Trophoblast cell (in vitro differentiated cells and primary cell): ENCODE measurements around the gene CHAF1B.
"Not testable (repeated sequence)": the region's sequence is repeated elsewhere in the genome, so short reads cannot be mapped to it uniquely, and the experiment has no call there.

Source experiments
- DNase-seq, 2 donors: peaks; one replicate each; pipeline ENCODE4 v3.0.0-alpha.2; 2016
- H2AFZ ChIP-seq: 2 replicates; pipeline ENCODE4 v1.6.1; 2013; ENCODE audit warnings: low read length, moderate library complexity, mild to moderate bottlenecking; ENCODE audit not compliant: insufficient read depth, poor library complexity
- H2AK5ac ChIP-seq: 2 replicates; pipeline ENCODE4 v1.6.1; 2013; ENCODE audit warnings: mild to moderate bottlenecking, low read length
- H2BK120ac ChIP-seq: 2 replicates; pipeline ENCODE4 v1.6.1; 2013; ENCODE audit warnings: low read length, mild to moderate bottlenecking, moderate library complexity; ENCODE audit not compliant: insufficient read depth, poor library complexity
- H2BK12ac ChIP-seq: 2 replicates; pipeline ENCODE4 v1.6.1; 2013; ENCODE audit warnings: mild to moderate bottlenecking, low read length, moderate library complexity
- H2BK5ac ChIP-seq: 2 replicates; pipeline ENCODE4 v1.6.1; 2013; ENCODE audit warnings: low read length, low read depth, moderate library complexity, mild to moderate bottlenecking; ENCODE audit not compliant: poor library complexity
- H3K14ac ChIP-seq: 2 replicates; pipeline ENCODE4 v1.6.1; 2013; ENCODE audit warnings: mild to moderate bottlenecking, low read length
- H3K18ac ChIP-seq: 2 replicates; pipeline ENCODE4 v1.6.1; 2013; ENCODE audit warnings: mild to moderate bottlenecking, low read length
- H3K23ac ChIP-seq: 2 replicates; pipeline ENCODE4 v1.6.1; 2013; ENCODE audit warnings: low read length
- H3K27ac ChIP-seq: 2 replicates; pipeline ENCODE4 v1.5.1; 2013; ENCODE audit warnings: low read depth, mild to moderate bottlenecking, inconsistent platforms, low read length, moderate library complexity
- H3K27me3 ChIP-seq: 2 replicates; pipeline ENCODE4 v1.6.1; 2013; ENCODE audit warnings: inconsistent platforms, mild to moderate bottlenecking, low read length, moderate library complexity; ENCODE audit not compliant: insufficient read depth
- H3K36me3 ChIP-seq, 2 experiments: 1 replicate in 1 of 2; 2 replicates in 1 of 2; pipeline ENCODE4 v1.6.1; 2013; ENCODE audit warnings: low read length in 2 of 2, mild to moderate bottlenecking in 2 of 2, moderate library complexity in 1 of 2; ENCODE audit not compliant: insufficient read depth in 2 of 2, control insufficient read depth in 1 of 2
- H3K4ac ChIP-seq: 2 replicates; pipeline ENCODE4 v1.6.1; 2013; ENCODE audit warnings: low read depth, mild to moderate bottlenecking, low read length, moderate library complexity
- H3K4me1 ChIP-seq, 2 experiments: 1 replicate in 1 of 2; 2 replicates in 1 of 2; pipeline ENCODE4 v1.6.1; 2013; ENCODE audit warnings: low read length in 2 of 2, mild to moderate bottlenecking in 2 of 2, moderate library complexity in 1 of 2; ENCODE audit not compliant: insufficient read depth in 2 of 2, control insufficient read depth in 1 of 2
- H3K4me2 ChIP-seq: 2 replicates; pipeline ENCODE4 v1.6.1; 2013; ENCODE audit warnings: inconsistent platforms, mild to moderate bottlenecking, low read length, moderate library complexity
- H3K4me3 ChIP-seq: 2 replicates; pipeline ENCODE4 v1.5.1; 2013; ENCODE audit warnings: mild to moderate bottlenecking, low read depth, low read length, inconsistent platforms
- H3K79me1 ChIP-seq: one replicate; pipeline ENCODE4 v1.6.1; 2013; ENCODE audit warnings: low read length
- H3K79me2 ChIP-seq: 2 replicates; pipeline ENCODE4 v1.6.1; 2013; ENCODE audit warnings: low read length, mild to moderate bottlenecking; ENCODE audit not compliant: control insufficient read depth, insufficient read depth, poor library complexity
- H3K9ac ChIP-seq: 2 replicates; pipeline ENCODE4 v1.6.1; 2013; ENCODE audit warnings: mild to moderate bottlenecking, low read length
- H3K9me3 ChIP-seq: 2 replicates; pipeline ENCODE4 v1.6.1; 2013; ENCODE audit warnings: low read depth, mild to moderate bottlenecking, control low read depth, inconsistent platforms, low read length; ENCODE audit not compliant: insufficient read depth
- H4K12ac ChIP-seq: 2 replicates; pipeline ENCODE4 v1.6.1; 2013; ENCODE audit warnings: low read depth, mild to moderate bottlenecking, low read length, moderate library complexity
- H4K8ac ChIP-seq: 2 replicates; pipeline ENCODE4 v1.6.1; 2013; ENCODE audit warnings: low read depth, mild to moderate bottlenecking, low read length, moderate library complexity
- H4K91ac ChIP-seq: one replicate; pipeline ENCODE4 v1.6.1; 2013; ENCODE audit warnings: low read depth, mild to moderate bottlenecking, low read length, moderate library complexity
- WGBS: extraction: QIAGEN DNeasy Blood & Tissue Kit; methylation state at CpG from one replicate; pipeline ENCODE4 v1.1.7; 2013; ENCODE audit warnings: missing lambda C conversion rate; ENCODE audit not compliant: insufficient read length, insufficient coverage; ENCODE audit errors: extremely low coverage; 5-methylcytosine and 5-hydroxymethylcytosine counted together

CHAF1B gene

DNA sequence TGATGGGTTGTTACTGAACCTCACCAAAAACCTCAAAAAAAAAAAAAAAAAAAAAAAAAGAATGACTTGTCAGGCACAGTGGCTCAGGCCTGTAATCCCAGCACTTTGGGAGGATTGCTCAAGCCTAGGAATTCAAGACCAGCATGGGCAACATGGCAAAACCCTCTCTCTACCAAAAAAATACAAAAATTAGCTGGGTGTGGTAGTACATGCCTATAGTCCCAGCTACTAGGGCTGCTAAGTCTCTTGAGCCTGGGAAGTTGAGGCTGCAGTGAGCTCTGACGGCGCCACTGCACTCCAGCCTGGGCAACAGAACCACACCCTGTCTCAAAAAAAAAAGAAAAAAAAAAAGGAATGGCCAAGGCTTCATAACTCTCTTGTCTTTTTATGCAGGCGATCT is 11.1 kb downstream of the CHAF1B start:
- no peaks in the 10 kb centered on the region for H3K79me1 ChIP-seq
- H3K27ac ChIP-seq = no peak overlapping the region
- no peak overlapping the region for H4K91ac ChIP-seq
- H3K4ac ChIP-seq = no peak overlapping the region
- no peak overlapping the region for H2AK5ac ChIP-seq
- no CpG with 5 or more reads among the region's 3 CpGs for WGBS
- H3K18ac ChIP-seq = no peak overlapping the region
- no peak overlapping the region for H2AFZ ChIP-seq
- no peaks in the 10 kb centered on the region for H3K27me3 ChIP-seq
- peak; percentile 27 to 55 for DNase-seq
- no peak overlapping the region for H4K12ac ChIP-seq
- no peak overlapping the region for H3K14ac ChIP-seq
- H3K4me3 ChIP-seq = no peak overlapping the region
- no peak overlapping the region for H3K4me2 ChIP-seq
- H3K79me2 ChIP-seq = no peaks in the 10 kb centered on the region
- H3K9ac ChIP-seq = no peak overlapping the region
- no peak overlapping the region for H3K23ac ChIP-seq
- no peaks in the 10 kb centered on the region for H3K4me1 ChIP-seq
- no peak overlapping the region for H4K8ac ChIP-seq
- H2BK5ac ChIP-seq = no peak overlapping the region
- H3K36me3 ChIP-seq = peaks cover 20 to 26% of the 10 kb centered on the region in 2 experiments
- no peak overlapping the region for H2BK12ac ChIP-seq
- no peak overlapping the region for H2BK120ac ChIP-seq
- peaks cover 3% of the 10 kb centered on the region for H3K9me3 ChIP-seq

DNA sequence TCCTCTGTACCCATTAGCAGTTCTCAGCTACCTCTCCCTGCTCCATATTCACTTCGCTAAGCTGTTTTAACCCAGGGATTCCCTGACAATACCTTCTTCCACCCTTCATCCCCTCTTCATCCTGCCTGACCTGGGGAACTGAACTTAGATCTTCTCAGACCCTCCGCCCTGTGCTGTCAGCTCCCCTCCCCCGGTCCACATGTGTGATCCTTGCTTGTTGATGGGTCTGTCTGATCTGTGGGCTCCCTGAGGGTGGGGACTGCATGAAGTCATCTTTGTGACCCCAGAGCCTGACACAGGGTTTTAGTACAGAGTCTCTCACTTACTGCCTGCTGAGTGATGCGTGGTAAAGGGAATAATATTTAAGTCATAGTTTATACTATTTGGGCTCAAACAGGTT is 11.8 kb downstream of the CHAF1B start:
- Histone ChIP-seq H2BK120ac (no peak overlapping the region), H2BK5ac (no peak overlapping the region), H3K9ac (no peak overlapping the region), H2BK12ac (no peak overlapping the region), H3K23ac (no peak overlapping the region), H3K4me2 (no peak overlapping the region), H3K27me3 (no peaks in the 10 kb centered on the region), H3K4me1 (no peaks in the 10 kb centered on the region), H3K9me3 (peaks cover 3% of the 10 kb centered on the region), H2AK5ac (no peak overlapping the region), H3K18ac (no peak overlapping the region), H3K14ac (no peak overlapping the region), H4K12ac (no peak overlapping the region), H3K36me3 (peaks cover 18 to 21% of the 10 kb centered on the region in 2 experiments), H4K8ac (peak overlapping the region; percentile 62), H2AFZ (no peak overlapping the region), H4K91ac (no peak overlapping the region), H3K4ac (no peak overlapping the region), H3K79me2 (no peaks in the 10 kb centered on the region), H3K4me3 (no peak overlapping the region), H3K27ac (no peak overlapping the region), H3K79me1 (no peaks in the 10 kb centered on the region)
- WGBS = no CpG with 5 or more reads among the region's 4 CpGs
- DNase-seq = no peak

DNA sequence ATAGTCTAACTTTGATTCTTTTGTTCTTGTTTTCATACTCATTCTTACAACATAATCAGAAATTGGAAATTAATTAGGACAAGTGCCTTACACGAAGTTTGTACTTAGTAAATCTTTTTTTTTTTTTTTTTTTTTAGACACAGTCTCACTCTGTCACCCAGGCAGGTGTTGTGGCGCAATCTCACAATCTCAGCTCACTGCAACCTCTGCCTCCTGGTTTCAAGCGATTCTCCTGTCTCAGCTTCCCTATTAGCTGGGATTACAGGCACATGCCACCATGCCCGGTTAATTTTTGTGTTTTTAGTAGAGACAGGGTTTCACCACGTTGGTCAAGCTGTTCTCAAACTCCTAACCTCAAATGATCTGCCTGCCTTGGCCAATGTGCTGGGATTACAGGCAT is 12.4 kb downstream of the CHAF1B start:
- no peaks in the 10 kb centered on the region for H3K27me3 ChIP-seq
- H3K9ac ChIP-seq = no peak overlapping the region
- no peaks in the 10 kb centered on the region for H3K4me1 ChIP-seq
- no peaks in the 10 kb centered on the region for H3K79me2 ChIP-seq
- no peak overlapping the region for H2BK5ac ChIP-seq
- no peak overlapping the region for H2BK120ac ChIP-seq
- no peak overlapping the region for H3K4ac ChIP-seq
- no peak overlapping the region for H3K4me3 ChIP-seq
- H2AK5ac ChIP-seq = no peak overlapping the region
- H3K27ac ChIP-seq = no peak overlapping the region
- no peak overlapping the region for H4K8ac ChIP-seq
- no peak overlapping the region for H4K91ac ChIP-seq
- no peak overlapping the region for H3K23ac ChIP-seq
- H3K18ac ChIP-seq = no peak overlapping the region
- no peak overlapping the region for H4K12ac ChIP-seq
- no CpG with 5 or more reads among the region's 5 CpGs for WGBS
- no peak overlapping the region for H2BK12ac ChIP-seq
- no peaks in the 10 kb centered on the region for H3K79me1 ChIP-seq
- H3K4me2 ChIP-seq = no peak overlapping the region
- H3K36me3 ChIP-seq = peaks cover 17 to 23% of the 10 kb centered on the region in 2 experiments
- peak; percentile 23 to 55 for DNase-seq
- no peak overlapping the region for H3K14ac ChIP-seq
- H2AFZ ChIP-seq = no peak overlapping the region
- H3K9me3 ChIP-seq = peaks cover 3% of the 10 kb centered on the region

DNA sequence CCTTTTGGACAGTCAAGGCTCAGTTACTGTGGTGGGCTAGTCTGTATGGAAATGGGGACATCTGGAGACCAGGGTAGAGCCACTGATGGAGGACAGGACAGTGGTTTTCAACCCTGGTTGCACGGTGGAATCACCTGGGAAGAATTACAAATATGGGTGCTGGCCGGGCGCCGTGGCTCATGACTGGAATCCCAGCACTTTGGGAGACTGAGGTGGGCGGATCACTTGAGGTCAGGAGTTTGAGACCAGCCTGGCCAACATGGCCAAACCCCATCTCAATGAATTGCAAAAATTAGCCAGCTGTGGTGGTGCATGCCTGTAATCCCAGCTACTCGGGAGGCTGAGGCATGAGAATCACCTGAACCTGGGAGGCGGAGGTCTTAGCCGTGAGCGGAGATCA is 14.5 kb downstream of the CHAF1B start:
- H3K27me3 ChIP-seq, H4K91ac ChIP-seq, H3K9me3 ChIP-seq, H3K23ac ChIP-seq, H2AK5ac ChIP-seq, H3K79me2 ChIP-seq, H3K4me1 ChIP-seq, H2BK120ac ChIP-seq, H2BK5ac ChIP-seq, H3K18ac ChIP-seq, H3K4me2 ChIP-seq, H2AFZ ChIP-seq, H3K27ac ChIP-seq, H3K14ac ChIP-seq, H4K8ac ChIP-seq, H3K4ac ChIP-seq, H3K4me3 ChIP-seq, H3K79me1 ChIP-seq, H3K9ac ChIP-seq, H2BK12ac ChIP-seq, H4K12ac ChIP-seq: not testable (repeated sequence)
- H3K36me3 ChIP-seq = peaks cover 20 to 26% of the 10 kb centered on the region in 2 experiments
- peak; percentile 41 to 65 for DNase-seq
- WGBS = no CpG with 5 or more reads among the region's 9 CpGs
